ENCODE data around the gene DISP2. TPM values are rescaled to one million over a fixed set of nuclear protein-coding genes. Genes with fewer than 3 reads are reported as not detected.
A peak's percentile ranks its signal among the peaks of the same experiment; 100 is the strongest.

DISP2 gene
- total RNA-seq, 1 donor: 0.36 TPM

GRCh38 chr15:40345867-40346578 lies 12.0 kb upstream of the DISP2 start:
- no peaks in the 10 kb centered on the region for H3K27me3 ChIP-seq (ENCODE audit: insufficient read depth, low read length)
- H3K4me2 ChIP-seq (ENCODE audit: insufficient read depth, low read length): no peak overlapping the region
- no peaks in the 10 kb centered on the region for H3K9me3 ChIP-seq (ENCODE audit: low read depth, low read length)
- TF ChIP-seq CTCF (IDR thresholded peaks at IDR 0.05; ENCODE audit: extremely low read depth, low read depth, low read length): no peak
- no peak overlapping the region for H3K4me3 ChIP-seq (ENCODE audit: insufficient read depth, low read length)
- no peak overlapping the region for H3K27ac ChIP-seq (ENCODE audit: low read depth, low read length)
- no peaks in the 10 kb centered on the region for H3K79me2 ChIP-seq (ENCODE audit: insufficient read depth, low read length)
- no peaks in the 10 kb centered on the region for H4K20me1 ChIP-seq (ENCODE audit: insufficient read depth, low read length)
- DNase-seq (ENCODE audit: insufficient read length, low spot score, missing footprints): no peak
- no peak overlapping the region for H2AFZ ChIP-seq (ENCODE audit: low read length)
- peaks cover 32% of the 10 kb centered on the region for H3K4me1 ChIP-seq (ENCODE audit: insufficient read depth, low read length)
- H3K36me3 ChIP-seq (ENCODE audit: insufficient read depth, low read length): no peaks in the 10 kb centered on the region

- TF ChIP-seq CTCF (IDR thresholded peaks at IDR 0.05; ENCODE audit: extremely low read depth, low read depth, low read length): no peak
- DNase-seq (ENCODE audit: insufficient read length, low spot score, missing footprints): no peak
- Histone ChIP-seq H2AFZ (ENCODE audit: low read length) (no peak overlapping the region), H3K79me2 (ENCODE audit: insufficient read depth, low read length) (no peaks in the 10 kb centered on the region), H4K20me1 (ENCODE audit: insufficient read depth, low read length) (no peaks in the 10 kb centered on the region), H3K4me1 (ENCODE audit: insufficient read depth, low read length) (peaks cover 25% of the 10 kb centered on the region), H3K27ac (ENCODE audit: low read depth, low read length) (no peak overlapping the region), H3K36me3 (ENCODE audit: insufficient read depth, low read length) (no peaks in the 10 kb centered on the region), H3K4me2 (ENCODE audit: insufficient read depth, low read length) (no peak overlapping the region), H3K4me3 (ENCODE audit: insufficient read depth, low read length) (no peak overlapping the region), H3K9me3 (ENCODE audit: low read depth, low read length) (no peaks in the 10 kb centered on the region), H3K27me3 (ENCODE audit: insufficient read depth, low read length) (no peaks in the 10 kb centered on the region)
Measured at GRCh38 chr15:40346579-40347558, 11.2 kb upstream of the DISP2 start.

- no peak overlapping the region for H3K4me2 ChIP-seq (ENCODE audit: insufficient read depth, low read length)
Measured at GRCh38 chr15:40347559-40348473, 10.2 kb upstream of the DISP2 start.

More at GRCh38 chr15:40347559-40348473, 10.2 kb upstream of the DISP2 start:
- Histone ChIP-seq H3K79me2 (ENCODE audit: insufficient read depth, low read length) (no peaks in the 10 kb centered on the region), H3K4me3 (ENCODE audit: insufficient read depth, low read length) (no peak overlapping the region), H3K4me1 (ENCODE audit: insufficient read depth, low read length) (peaks cover 17% of the 10 kb centered on the region), H3K27me3 (ENCODE audit: insufficient read depth, low read length) (no peaks in the 10 kb centered on the region), H3K36me3 (ENCODE audit: insufficient read depth, low read length) (no peaks in the 10 kb centered on the region), H4K20me1 (ENCODE audit: insufficient read depth, low read length) (no peaks in the 10 kb centered on the region), H3K27ac (ENCODE audit: low read depth, low read length) (no peak overlapping the region), H2AFZ (ENCODE audit: low read length) (no peak overlapping the region), H3K9me3 (ENCODE audit: low read depth, low read length) (no peaks in the 10 kb centered on the region)
- TF ChIP-seq CTCF (IDR thresholded peaks at IDR 0.05; ENCODE audit: extremely low read depth, low read depth, low read length): no peak
- DNase-seq (ENCODE audit: insufficient read length, low spot score, missing footprints): peak; percentile 81
